CD14-positive monocyte (primary cell): ENCODE results near the gene SELENOO. TPM values are rescaled to one million over a fixed set of nuclear protein-coding genes. Genes with fewer than 3 reads are reported as not detected.
A peak's percentile ranks its signal among the peaks of the same experiment; 100 is the strongest.

ENCODE experiments used
- DNase-seq, 3 donors: peaks; one replicate each; pipeline ENCODE4 v3.0.0-alpha.2; 2011 to 2022
- H2AFZ ChIP-seq: 2 replicates; pipeline ENCODE4 v1.6.0; 2012; ENCODE audit warnings: mild to moderate bottlenecking, low read depth, low read length, inconsistent platforms; ENCODE audit not compliant: insufficient read depth, poor library complexity, severe bottlenecking
- H3K27ac ChIP-seq, 2 donors: 1 replicate in 1 of 2; 2 replicates in 1 of 2; pipeline ENCODE4 v1.5.1; 2012 to 2013; ENCODE audit warnings: low read length in 2 of 2, control low read depth in 1 of 2, inconsistent platforms in 1 of 2, low read depth in 1 of 2, mild to moderate bottlenecking in 1 of 2
- H3K27me3 ChIP-seq, 2 donors: one replicate each; pipeline versions ENCODE4 v1.6.0 to v1.6.1; 2011 to 2013; ENCODE audit warnings: low read length in 2 of 2; ENCODE audit not compliant: control insufficient read depth in 2 of 2, insufficient read depth in 2 of 2
- H3K36me3 ChIP-seq, 2 donors: replicated peaks in 1 of 2; 1 replicate in 1 of 2; 2 replicates in 1 of 2; pipeline versions ENCODE4 v1.5.1 to v1.6.1; 2012 to 2013; ENCODE audit warnings: low read length in 2 of 2, control low read depth in 1 of 2, inconsistent platforms in 1 of 2, mild to moderate bottlenecking in 1 of 2; ENCODE audit not compliant: insufficient read depth in 2 of 2, control insufficient read depth in 1 of 2
- H3K4me1 ChIP-seq, 2 donors: 1 replicate in 1 of 2; 2 replicates in 1 of 2; pipeline versions ENCODE4 v1.5.1 to v1.6.1; 2012 to 2013; ENCODE audit warnings: low read length in 2 of 2, control low read depth in 1 of 2, inconsistent platforms in 1 of 2, mild to moderate bottlenecking in 1 of 2, moderate library complexity in 1 of 2; ENCODE audit not compliant: insufficient read depth in 2 of 2, control insufficient read depth in 1 of 2
- H3K4me2 ChIP-seq: replicated peaks from 2 replicates; pipeline ENCODE3; 2012; ENCODE audit warnings: low read length, moderate library complexity, mild to moderate bottlenecking; ENCODE audit not compliant: poor library complexity, severe bottlenecking; ENCODE audit errors: extremely low read depth
- H3K4me3 ChIP-seq, 3 experiments: fragments of 200-600 bp in 1 of 3; sonication (generic) in 1 of 3; replicated peaks in 1 of 3; 1 replicate in 2 of 3; 2 replicates in 1 of 3; pipeline ENCODE4 v1.5.1; 2011 to 2013; ENCODE audit warnings: low read length in 3 of 3, mild to moderate bottlenecking in 3 of 3, control low read depth in 2 of 3, low read depth in 2 of 3, inconsistent platforms in 1 of 3, moderate library complexity in 1 of 3
- H3K79me2 ChIP-seq: 2 replicates; pipeline ENCODE4 v1.6.0; 2012; ENCODE audit warnings: mild to moderate bottlenecking, control low read depth, inconsistent platforms, low read length, moderate library complexity; ENCODE audit not compliant: insufficient read depth
- H3K9ac ChIP-seq: 2 replicates; pipeline ENCODE4 v1.6.0; 2017; ENCODE audit warnings: low read length, mild to moderate bottlenecking; ENCODE audit not compliant: insufficient read depth, poor library complexity, severe bottlenecking
- H3K9me3 ChIP-seq, 2 donors: replicated peaks in 1 of 2; 1 replicate in 1 of 2; 2 replicates in 1 of 2; pipeline versions ENCODE4 v1.5.1 to v1.6.1; 2012 to 2013; ENCODE audit warnings: low read length in 2 of 2, control low read depth in 1 of 2; ENCODE audit not compliant: control insufficient read depth in 1 of 2, insufficient read depth in 1 of 2
- H4K20me1 ChIP-seq: 2 replicates; pipeline ENCODE4 v1.6.0; 2012; ENCODE audit warnings: mild to moderate bottlenecking, low read length, control low read depth, moderate library complexity; ENCODE audit not compliant: insufficient read depth
- H3K27ac Mint-ChIP-seq, 7 donors: one replicate each; pipeline ENCODE4 v1.8.0; 2020; ENCODE audit warnings: mild to moderate bottlenecking in 7 of 7, mixed read lengths in 7 of 7, moderate library complexity in 6 of 7, inconsistent platforms in 2 of 7
- H3K27me3 Mint-ChIP-seq, 3 donors: one replicate each; pipeline ENCODE4 v1.8.0; 2021 to 2022; ENCODE audit warnings: low read depth in 3 of 3, mild to moderate bottlenecking in 3 of 3, mixed read lengths in 3 of 3, moderate library complexity in 3 of 3, inconsistent platforms in 1 of 3
- H3K36me3 Mint-ChIP-seq, 2 donors: one replicate each; pipeline ENCODE4 v1.8.0; 2020; ENCODE audit warnings: mixed read lengths in 2 of 2, inconsistent platforms in 1 of 2, mild to moderate bottlenecking in 1 of 2
- H3K4me1 Mint-ChIP-seq: one replicate; pipeline ENCODE4 v1.8.0; 2020; ENCODE audit warnings: mild to moderate bottlenecking, mixed read lengths
- H3K4me3 Mint-ChIP-seq, 2 donors: one replicate each; pipeline ENCODE4 v1.8.0; 2020; ENCODE audit warnings: mild to moderate bottlenecking in 2 of 2, mixed read lengths in 2 of 2, moderate library complexity in 1 of 2
- H3K9me3 Mint-ChIP-seq, 7 donors: one replicate each; pipeline ENCODE4 v1.8.0; 2020 to 2022; ENCODE audit warnings: mixed read lengths in 7 of 7, mild to moderate bottlenecking in 6 of 7, moderate library complexity in 6 of 7, inconsistent platforms in 2 of 7
- CTCF ChIP-seq: fragments of 200-600 bp; IDR thresholded peaks from one replicate; pipeline ENCODE4 v1.8.0; 2022; ENCODE audit warnings: antibody characterized with exemption, mild to moderate bottlenecking
- WGBS: methylation state at CpG from one replicate; pipeline ENCODE4 v1.1.5; 2013; ENCODE audit warnings: missing lambda C conversion rate; ENCODE audit not compliant: insufficient coverage; 5-methylcytosine and 5-hydroxymethylcytosine counted together
- intact Hi-C, 2 donors: fragments of 100-400 bp; cut with micrococcal nuclease; formaldehyde crosslinking; loops; one replicate each; pipeline versions ENCODE4 v1.15.0 to v1.15.1; 2023
- polyA plus RNA-seq, 3 donors: library from polyadenylated mRNA; depleted of rRNA in 1 of 3; unstranded in 2 of 3; stranded (reverse) in 1 of 3; fragments of 300-500 nt in 2 of 3; fragments of >200 nt in 1 of 3; fragmentation: Illumina TruSeq in 2 of 3; gene quantifications; 1 replicate in 2 of 3; 2 replicates in 1 of 3; pipeline ENCODE4 v1.2.3, GENCODE V29; 2012 to 2021

SELENOO gene
- polyA plus RNA-seq, 3 donors: 2.7 to 76.9 (median 8.7) TPM

- WGBS: 97% methylated on average over 16 of the region's 16 CpGs
These were observed 23.3 kb downstream of the SELENOO start for GRCh38 chr22:50224071-50224470.

DNA sequence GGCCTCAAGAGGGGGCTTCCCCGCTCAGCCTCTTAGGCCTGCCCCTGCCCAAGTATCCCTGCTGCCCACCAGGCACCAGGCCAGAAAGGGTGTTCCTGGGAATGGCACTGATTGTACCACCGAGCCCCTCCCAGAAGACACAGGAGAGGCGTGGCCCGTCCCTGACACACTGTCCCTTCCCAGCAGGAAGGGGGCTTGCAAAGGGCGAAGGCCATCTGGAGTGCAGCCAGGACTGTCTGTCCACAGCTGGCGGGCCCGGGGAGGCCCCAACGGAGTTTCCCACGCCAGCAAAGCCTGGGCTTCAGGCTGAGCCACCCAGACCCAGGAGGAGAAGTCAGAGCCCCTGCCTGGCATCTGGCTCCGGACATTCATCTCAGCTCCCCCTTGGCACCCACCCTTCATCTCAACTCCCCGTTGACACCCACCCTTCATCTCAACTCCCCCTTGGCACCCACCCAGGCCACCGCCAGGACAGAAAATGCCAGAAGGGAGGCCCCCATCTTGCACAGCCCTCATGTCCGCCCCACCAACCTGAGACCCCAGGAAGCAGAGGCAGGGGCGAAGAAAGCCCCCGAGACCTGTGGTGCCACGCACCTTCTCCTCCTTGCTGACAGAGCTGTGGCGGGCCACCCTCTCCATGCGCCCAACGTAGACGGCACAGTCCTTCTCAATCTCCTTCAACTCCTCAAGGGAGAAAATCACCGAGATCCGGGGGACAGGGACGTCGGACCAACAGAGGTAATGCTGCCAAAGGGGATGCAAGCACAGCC lies 24.6 kb downstream of the SELENOO start:
- intact Hi-C loops: no loop called here
- Histone ChIP-seq H3K9me3 (no peaks in the 10 kb centered on the region), H3K4me3 (no peak overlapping the region), H3K27me3 (no peaks in the 10 kb centered on the region), H3K9ac (no peak overlapping the region), H3K4me1 (no peaks in the 10 kb centered on the region), H3K27ac (no peak overlapping the region), H3K4me2 (no peak overlapping the region), H4K20me1 (peaks cover 3% of the 10 kb centered on the region), H3K36me3 (peaks cover 75 to 88% of the 10 kb centered on the region in 2 donors), H2AFZ (no peak overlapping the region), H3K79me2 (no peaks in the 10 kb centered on the region)
- DNase-seq: no peak
- Mint-ChIP-seq H3K4me1 (no peaks in the 10 kb centered on the region), H3K36me3 (peaks cover 65 to 87% of the 10 kb centered on the region in 2 donors), H3K27me3 (no peaks in the 10 kb centered on the region), H3K27ac (peak overlapping the region in 1 of 7 donors; percentile 40), H3K4me3 (no peak overlapping the region), H3K9me3 (no peaks in the 10 kb centered on the region)
- no peak for TF ChIP-seq CTCF
- 97% methylated on average over 23 of the region's 24 CpGs for WGBS

More at GRCh38 chr22:50224071-50224470, 23.3 kb downstream of the SELENOO start:
- peaks cover 6% of the 10 kb centered on the region for H3K4me1 Mint-ChIP-seq
- H3K36me3 ChIP-seq: peaks cover 70 to 82% of the 10 kb centered on the region in 2 donors
- DNase-seq: no peak
- H3K4me1 ChIP-seq: peaks cover 0 to 9% of the 10 kb centered on the region in 2 donors
- no peak overlapping the region for H3K4me2 ChIP-seq
- no peak overlapping the region for H3K27ac Mint-ChIP-seq
- H3K4me3 ChIP-seq: no peak overlapping the region
- no peak for TF ChIP-seq CTCF
- H4K20me1 ChIP-seq: peaks cover 16% of the 10 kb centered on the region
- no peaks in the 10 kb centered on the region for H3K79me2 ChIP-seq
- H3K9ac ChIP-seq: no peak overlapping the region
- H3K27me3 Mint-ChIP-seq: no peaks in the 10 kb centered on the region
- intact Hi-C loops: no loop called here
- H3K27me3 ChIP-seq: no peaks in the 10 kb centered on the region
- no peak overlapping the region for H3K4me3 Mint-ChIP-seq
- no peak overlapping the region for H2AFZ ChIP-seq
- no peak overlapping the region for H3K27ac ChIP-seq
- no peaks in the 10 kb centered on the region for H3K9me3 Mint-ChIP-seq
- H3K36me3 Mint-ChIP-seq: peaks cover 59 to 84% of the 10 kb centered on the region in 2 donors
- H3K9me3 ChIP-seq: no peaks in the 10 kb centered on the region
